ENCODE data around the gene GTSE1. TPM values are rescaled to one million over a fixed set of nuclear protein-coding genes. Genes with fewer than 3 reads are reported as not detected.

GTSE1 gene
- total RNA-seq, 3 donors from 2014 or later = 0.29 to 0.48 TPM; not detected in 1

DNA sequence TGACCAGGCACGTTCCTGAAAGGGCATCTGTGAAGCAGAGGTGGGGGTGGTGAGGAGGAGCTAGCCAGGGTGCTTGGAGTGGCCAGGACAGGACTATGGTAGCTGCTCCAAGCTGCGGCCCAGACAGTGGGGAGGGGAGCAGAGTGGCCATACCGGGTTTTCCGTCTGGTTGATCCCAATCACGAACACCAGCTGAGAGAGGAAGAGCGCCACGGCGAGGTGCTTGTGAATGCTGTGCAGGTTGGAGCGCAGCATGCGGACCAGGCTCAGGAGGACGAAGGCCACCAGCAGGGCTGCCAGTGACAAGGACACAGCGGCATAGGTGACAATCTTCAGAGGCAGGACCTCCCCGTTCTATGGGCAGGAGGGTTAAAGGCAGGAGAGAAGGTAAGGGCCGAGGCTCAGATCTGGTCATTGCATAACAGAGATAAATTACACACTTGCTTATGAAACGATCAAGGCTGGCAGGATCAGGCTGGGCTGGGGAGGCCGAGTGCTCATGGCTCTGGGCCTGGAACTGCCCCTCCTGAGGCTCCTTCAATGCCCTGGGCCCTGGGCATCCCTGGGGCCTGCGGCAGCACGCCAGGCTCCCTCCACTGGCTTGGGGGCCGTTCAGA is 80.3 kb downstream of the GTSE1 start:
- no peaks in the 10 kb centered on the region for H3K4me1 ChIP-seq
- H3K27me3 ChIP-seq = no peaks in the 10 kb centered on the region
- peak overlapping the region in 1 of 2 donors; percentile 68 for H3K27ac ChIP-seq
- H3K4me3 ChIP-seq = no peak overlapping the region
- peaks cover 7 to 9% of the 10 kb centered on the region in 2 donors for H3K9me3 ChIP-seq
- DNase-seq (ENCODE audit: low spot score in 2 of 2) = no peak
- intact Hi-C loops (cut with DNase I; ENCODE audit: low total_unique reads) = no loop called here
- TF ChIP-seq, protein P1, sequence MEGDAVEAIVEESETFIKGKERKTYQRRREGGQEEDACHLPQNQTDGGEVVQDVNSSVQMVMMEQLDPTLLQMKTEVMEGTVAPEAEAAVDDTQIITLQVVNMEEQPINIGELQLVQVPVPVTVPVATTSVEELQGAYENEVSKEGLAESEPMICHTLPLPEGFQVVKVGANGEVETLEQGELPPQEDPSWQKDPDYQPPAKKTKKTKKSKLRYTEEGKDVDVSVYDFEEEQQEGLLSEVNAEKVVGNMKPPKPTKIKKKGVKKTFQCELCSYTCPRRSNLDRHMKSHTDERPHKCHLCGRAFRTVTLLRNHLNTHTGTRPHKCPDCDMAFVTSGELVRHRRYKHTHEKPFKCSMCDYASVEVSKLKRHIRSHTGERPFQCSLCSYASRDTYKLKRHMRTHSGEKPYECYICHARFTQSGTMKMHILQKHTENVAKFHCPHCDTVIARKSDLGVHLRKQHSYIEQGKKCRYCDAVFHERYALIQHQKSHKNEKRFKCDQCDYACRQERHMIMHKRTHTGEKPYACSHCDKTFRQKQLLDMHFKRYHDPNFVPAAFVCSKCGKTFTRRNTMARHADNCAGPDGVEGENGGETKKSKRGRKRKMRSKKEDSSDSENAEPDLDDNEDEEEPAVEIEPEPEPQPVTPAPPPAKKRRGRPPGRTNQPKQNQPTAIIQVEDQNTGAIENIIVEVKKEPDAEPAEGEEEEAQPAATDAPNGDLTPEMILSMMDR (IDR thresholded peaks at IDR 0.05) = no peak
- no peaks in the 10 kb centered on the region for H3K36me3 ChIP-seq

DNA sequence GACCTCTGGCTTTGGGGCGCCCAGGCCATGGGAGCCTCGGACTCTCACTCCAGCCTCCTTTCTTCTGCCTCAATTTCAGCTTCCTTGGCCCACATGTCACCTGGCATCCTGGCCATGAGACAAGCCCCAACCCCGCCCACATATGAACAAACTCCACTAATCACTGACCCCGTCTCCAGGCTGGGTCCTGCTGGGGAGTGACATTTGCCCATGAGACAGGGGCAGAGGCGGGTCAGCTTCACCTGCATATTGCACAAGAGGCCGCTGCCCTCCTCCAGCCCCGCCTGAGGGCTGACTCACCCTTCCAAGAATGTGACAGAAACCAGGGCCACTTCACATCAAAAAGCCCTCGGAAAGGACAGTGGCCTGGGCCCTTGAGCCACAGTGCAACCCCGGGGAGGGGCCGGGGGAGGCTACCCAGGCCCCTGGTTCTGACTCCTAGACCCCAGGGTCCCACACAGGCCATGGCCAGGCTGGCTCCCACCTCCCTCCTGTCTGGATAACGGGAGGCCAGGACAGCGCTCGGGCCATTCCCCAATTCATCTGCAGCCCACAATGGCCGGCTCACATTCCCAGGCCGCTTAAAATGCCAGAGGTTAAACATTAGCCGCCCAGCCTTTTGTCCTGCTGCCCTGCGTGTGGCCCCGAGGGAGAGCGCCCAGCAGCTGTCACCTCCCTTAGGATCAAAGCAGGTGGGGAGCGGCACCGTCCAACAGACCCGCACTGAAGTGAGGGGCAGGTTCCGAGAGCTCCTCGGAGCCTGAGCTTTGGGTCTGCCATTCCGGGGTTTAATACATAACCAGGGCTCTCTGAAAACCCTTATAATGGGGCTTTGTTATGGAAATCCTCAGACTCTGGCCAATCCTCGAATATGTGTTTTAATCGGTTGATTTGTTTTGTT is 81.1 kb downstream of the GTSE1 start:
- TF ChIP-seq, protein P1 (IDR thresholded peaks at IDR 0.05) = no peak
- no peak for TF ChIP-seq POLR2A (IDR thresholded peaks at IDR 0.05)
- Histone ChIP-seq H3K4me3 (no peak overlapping the region), H3K4me1 (no peaks in the 10 kb centered on the region), H3K27me3 (no peaks in the 10 kb centered on the region), H3K9me3 (peaks cover 7 to 9% of the 10 kb centered on the region in 2 donors), H3K27ac (peak overlapping the region; percentile 33 to 68), H3K36me3 (no peaks in the 10 kb centered on the region)
- intact Hi-C loops (cut with DNase I; ENCODE audit: low total_unique reads) = no loop called here
- DNase-seq (ENCODE audit: low spot score in 2 of 2) = peak; percentile 37 to 76

- no peak for DNase-seq (ENCODE audit: low spot score in 2 of 2)
- intact Hi-C loops (cut with DNase I; ENCODE audit: low total_unique reads) = no loop called here
- Histone ChIP-seq H3K4me1 (no peaks in the 10 kb centered on the region), H3K4me3 (no peak overlapping the region), H3K27ac (peak overlapping the region; percentile 33 to 68), H3K27me3 (no peaks in the 10 kb centered on the region), H3K36me3 (no peaks in the 10 kb centered on the region), H3K9me3 (peaks cover 7 to 9% of the 10 kb centered on the region in 2 donors)
- TF ChIP-seq POLR2A (IDR thresholded peaks at IDR 0.05) (no peak), POLR2AphosphoS5 (IDR thresholded peaks at IDR 0.05) (no peak)
- TF ChIP-seq, protein P1 (IDR thresholded peaks at IDR 0.05) = no peak
Measured at GRCh38 chr22:46378426-46379065, 81.9 kb downstream of the GTSE1 start.

DNA sequence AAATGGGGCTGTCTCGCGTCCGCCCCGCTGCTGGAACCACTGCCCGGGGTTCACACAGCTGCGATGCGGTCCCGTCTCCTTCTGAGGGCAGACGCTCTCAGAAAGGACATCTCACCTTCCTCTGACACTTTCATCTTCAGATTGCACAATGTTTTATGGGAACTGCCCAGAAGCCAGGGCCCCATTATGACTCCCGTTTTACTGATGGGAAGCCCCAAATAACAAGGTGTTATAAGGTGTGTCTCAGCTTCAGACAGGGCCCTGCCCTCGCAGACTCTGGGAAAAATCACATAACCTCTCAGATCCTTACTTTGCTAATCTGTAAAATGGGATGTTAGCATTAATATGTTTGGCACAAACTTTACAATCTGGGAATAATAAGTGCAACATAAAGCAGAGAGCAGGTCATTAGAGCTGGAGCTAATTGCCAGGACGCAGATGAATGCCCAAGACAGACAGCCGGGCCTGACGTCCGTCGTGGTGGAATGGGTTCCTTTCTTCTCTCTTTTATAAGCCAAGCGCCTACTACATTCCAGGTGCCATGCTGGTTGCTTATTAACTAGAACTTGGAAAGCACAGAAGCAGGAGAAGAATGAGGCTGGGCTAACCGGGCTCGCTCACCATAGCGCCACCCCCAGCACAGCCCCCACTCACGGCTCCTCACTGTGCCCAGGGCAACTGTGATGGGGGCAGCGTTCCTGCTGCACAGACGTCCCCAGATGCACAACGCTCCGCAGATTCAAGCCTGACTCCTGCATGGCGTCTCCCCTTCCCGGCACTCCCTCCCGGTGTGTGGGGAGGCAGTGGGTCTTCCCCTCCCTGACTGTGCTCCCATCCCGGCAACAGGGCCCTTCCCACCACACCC is 82.6 kb downstream of the GTSE1 start:
- no peaks in the 10 kb centered on the region for H3K36me3 ChIP-seq
- DNase-seq (ENCODE audit: low spot score in 2 of 2) = no peak
- H3K4me1 ChIP-seq = no peaks in the 10 kb centered on the region
- no peaks in the 10 kb centered on the region for H3K27me3 ChIP-seq
- no peak overlapping the region for H3K4me3 ChIP-seq
- TF ChIP-seq, protein P1 (IDR thresholded peaks at IDR 0.05) = no peak
- no peak for TF ChIP-seq POLR2A (IDR thresholded peaks at IDR 0.05)
- TF ChIP-seq POLR2AphosphoS5 (IDR thresholded peaks at IDR 0.05) = no peak
- intact Hi-C loops (cut with DNase I; ENCODE audit: low total_unique reads) = no loop called here
- H3K9me3 ChIP-seq = peaks cover 7 to 9% of the 10 kb centered on the region in 2 donors
- no peak overlapping the region for H3K27ac ChIP-seq
